Non-pigmented ciliary epithelial cell (primary cell): ENCODE results near the gene SLCO2A1.
A peak's percentile ranks its signal among the peaks of the same experiment; 100 is the strongest.

Source experiments
- DNase-seq: peaks from one replicate; pipeline ENCODE4 v3.0.0-alpha.2; 2010; ENCODE audit warnings: low read depth

The SLCO2A1 gene

GRCh38 chr3:134034005-134034785, 4.5 kb upstream of the SLCO2A1 start:
- DNase-seq = peak; percentile 9

DNA sequence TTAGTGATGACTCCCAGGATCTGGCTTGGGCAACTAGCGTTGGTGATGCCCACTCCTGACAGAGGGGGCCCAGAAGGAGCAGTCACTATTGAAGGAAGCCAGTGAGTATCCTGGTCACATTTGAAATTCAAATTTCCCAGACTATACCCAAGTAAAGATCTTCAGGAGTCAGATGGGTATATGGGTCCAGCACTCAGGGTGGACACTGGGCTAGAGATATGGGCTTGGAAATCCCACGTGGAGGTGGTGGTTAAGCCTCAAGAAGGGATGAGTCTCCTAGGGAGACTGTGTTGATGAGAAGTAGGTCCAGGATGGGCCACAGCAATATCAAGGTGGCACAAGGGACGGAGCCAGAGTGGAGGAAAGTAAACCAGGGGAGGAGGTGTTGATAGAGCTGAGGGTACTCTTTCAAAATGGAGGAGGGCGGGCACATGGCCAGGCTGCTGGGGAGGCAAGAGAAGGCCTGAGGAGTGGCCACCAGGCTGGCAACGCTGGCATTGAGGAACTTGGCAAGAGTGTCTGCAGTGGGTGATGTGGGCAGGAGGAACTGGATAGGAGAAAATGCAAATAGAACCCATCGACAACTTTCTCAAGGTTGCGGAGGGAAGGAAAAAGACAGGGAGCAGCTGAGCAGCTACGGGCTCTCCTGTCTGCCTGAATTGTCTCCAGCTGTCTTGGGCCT, 3.7 kb upstream of the SLCO2A1 start:
- no peak for DNase-seq

GRCh38 chr3:134031348-134031915, 1.7 kb upstream of the SLCO2A1 start:
- DNase-seq = no peak

DNA sequence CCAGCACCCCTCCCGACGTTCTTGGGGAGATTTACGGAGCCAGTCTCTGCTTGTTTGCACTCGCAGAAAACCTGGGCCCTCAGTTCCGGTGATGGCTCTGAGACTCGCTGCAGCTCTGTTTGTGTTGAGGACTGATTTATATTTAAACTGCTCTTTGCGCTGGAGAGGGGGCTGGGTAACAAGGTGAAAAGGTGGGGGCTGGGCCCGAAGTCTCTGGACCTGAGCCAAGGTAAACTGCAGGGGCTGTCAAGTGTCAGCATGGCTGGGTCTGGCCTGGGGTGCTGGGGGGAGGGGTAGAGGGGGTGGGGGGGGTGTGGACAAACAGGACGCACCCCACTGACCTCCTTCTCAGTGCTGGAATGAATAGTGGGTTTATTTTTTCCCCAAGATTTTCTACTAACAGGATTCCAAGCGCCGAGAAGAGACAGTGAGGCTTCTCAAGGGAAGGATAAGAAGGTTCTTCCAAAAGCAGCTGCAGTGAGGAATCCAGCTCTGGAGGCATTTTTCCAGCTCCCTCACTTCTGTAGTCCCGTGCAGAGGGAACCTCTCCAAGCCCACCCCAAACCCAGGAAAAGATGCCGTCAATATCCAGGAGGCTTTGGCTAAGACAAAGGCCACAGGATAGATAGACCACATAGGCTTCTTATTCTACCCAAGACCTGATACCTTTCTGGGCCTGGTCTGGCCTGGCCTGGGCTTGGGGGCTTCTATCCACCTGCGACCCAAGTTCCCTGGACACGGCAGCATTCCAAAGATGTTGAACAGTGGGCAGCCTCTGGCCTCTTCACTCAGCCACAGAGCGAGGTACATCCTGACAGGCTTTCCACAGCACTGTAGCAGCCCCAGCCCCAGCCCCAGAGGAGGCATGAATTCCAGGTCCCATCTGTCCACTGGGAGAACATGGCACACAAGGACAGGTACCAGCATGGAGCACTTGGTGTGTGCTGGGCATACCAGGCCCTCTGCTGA, 938 bp upstream of the SLCO2A1 start:
- no peak for DNase-seq

DNA sequence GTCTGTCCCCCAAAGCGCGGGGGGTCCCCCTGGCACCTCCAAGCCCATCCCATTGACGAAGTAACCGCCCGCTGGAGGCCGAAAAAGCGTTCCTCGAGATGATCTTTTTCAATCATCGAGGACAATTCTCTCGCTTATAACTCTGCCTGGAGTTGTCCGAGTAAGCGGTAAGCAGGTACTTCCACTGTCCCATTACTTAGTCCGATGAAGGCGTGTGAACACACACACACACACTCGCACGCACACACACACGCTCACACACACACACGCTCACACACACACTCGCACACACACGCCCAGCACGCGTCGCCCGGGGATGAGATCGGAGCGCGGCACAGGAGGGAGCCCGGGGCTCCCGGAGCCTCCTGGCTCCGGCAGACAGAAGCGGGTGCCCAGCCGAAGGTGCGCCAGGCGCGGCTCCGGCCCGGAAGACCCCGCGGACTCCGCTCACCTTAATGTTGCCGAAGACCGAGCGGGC, 430 bp downstream of the SLCO2A1 start:
- no peak for DNase-seq

DNA sequence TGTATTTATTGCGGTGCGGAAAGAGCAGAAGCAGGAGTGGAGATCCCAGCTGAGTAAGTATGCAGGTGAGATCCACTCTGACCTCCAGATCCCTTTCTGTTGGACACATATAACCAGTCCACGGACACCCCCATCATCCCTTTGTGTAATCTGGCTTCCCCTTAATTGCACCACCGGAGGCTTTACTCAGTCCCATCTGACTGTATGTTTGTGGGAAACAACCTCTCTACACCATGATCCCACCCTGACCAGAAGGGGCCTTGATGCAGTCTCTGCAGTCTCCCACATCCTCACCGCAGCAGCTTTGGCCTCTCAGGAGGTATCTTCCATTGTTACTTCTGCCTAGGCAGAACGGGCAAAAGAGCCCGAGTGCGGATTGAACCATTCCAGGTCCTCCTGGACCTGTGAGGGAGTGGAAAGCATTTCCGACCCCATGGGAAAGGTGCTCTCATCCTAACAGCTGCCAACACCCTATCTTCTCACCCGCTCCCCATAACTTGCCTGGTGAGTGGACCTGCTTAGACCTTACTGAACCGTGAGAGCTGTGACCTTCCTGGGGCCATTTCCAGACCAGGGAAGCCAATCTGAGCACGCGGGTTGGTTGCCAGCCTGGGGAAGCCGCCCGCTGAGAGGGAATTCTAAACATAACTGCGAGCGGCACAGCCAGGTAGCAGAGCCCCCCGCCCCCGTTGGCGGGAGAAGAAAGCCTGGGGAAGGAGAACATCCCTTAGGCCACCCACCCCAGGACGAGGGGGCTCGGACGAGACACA, 1.1 kb downstream of the SLCO2A1 start:
- no peak for DNase-seq

- DNase-seq = no peak
These were observed 2.1 kb downstream of the SLCO2A1 start for GRCh38 chr3:134027631-134028030.

DNA sequence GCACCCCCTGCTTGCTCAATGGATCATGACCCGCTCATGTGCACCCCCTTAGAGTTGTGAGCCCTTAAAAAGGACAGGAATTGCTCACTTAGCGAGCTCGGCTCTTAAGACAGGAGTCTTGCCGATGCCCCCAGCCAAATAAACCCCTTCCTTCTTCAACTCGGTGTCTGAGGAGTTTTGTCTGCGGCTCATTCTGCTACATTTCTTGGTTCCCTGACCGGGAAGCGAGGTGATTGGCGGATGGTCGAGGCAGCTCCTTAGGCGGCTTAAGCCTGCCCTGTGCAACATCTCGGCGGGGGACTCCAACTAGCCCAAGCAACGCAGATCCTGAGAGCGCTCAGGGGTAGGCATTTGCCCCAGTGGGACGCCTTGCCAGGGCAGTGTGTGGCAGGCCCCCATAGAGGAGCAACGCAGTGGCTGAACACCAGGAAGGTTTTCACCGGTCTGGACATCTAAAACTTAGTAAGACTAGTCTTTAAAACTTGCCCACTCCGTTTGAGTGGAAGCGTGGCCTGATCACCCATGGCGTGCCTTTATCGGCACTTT, 9.5 kb downstream of the SLCO2A1 start:
- DNase-seq = no peak

- no peak for DNase-seq
These were observed 10.9 kb downstream of the SLCO2A1 start for GRCh38 chr3:134018850-134019249.

DNA sequence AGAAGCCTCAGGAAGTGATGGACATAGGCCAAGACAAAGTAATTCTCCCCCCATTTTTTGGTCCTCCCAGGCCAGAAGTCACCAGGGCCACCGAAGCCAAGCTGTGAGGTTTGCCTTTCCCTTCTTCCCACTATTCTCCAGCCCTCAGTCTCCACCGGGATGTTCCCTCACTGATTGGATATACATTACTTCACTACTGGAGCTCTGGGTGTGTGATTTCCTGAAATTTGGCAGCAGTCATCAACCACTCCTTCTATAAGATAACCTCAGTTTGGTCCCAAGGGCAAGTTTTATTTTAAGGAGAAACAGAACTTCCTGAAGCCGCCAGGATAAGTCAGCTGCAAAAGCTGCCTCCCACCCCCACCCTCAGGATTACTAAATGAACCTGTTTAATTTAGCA, 11.3 kb downstream of the SLCO2A1 start:
- DNase-seq = no peak

DNA sequence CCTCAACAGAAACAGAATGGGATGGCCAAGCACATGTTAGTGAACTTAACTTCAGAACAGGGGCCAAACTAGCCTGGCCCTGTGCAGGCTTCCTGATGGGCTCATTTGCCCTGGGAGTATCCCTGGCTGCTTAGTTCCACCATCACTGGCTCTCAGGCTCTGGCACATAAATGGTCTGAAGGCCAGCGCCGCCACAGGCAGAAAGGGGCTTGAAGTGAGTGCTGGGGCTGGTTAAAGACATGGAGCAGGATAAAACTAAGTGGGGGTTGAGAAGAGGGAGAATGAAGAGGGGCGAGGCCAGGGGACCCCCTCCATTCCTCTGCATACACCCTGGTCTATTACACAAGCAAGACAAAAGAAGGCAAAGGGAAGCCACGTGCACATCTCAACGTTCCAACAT, 12.2 kb downstream of the SLCO2A1 start:
- no peak for DNase-seq

GRCh38 chr3:134014270-134014669, 15.5 kb downstream of the SLCO2A1 start:
- no peak for DNase-seq

- DNase-seq = no peak
These were observed 16.4 kb downstream of the SLCO2A1 start for GRCh38 chr3:134013280-134013679.

DNA sequence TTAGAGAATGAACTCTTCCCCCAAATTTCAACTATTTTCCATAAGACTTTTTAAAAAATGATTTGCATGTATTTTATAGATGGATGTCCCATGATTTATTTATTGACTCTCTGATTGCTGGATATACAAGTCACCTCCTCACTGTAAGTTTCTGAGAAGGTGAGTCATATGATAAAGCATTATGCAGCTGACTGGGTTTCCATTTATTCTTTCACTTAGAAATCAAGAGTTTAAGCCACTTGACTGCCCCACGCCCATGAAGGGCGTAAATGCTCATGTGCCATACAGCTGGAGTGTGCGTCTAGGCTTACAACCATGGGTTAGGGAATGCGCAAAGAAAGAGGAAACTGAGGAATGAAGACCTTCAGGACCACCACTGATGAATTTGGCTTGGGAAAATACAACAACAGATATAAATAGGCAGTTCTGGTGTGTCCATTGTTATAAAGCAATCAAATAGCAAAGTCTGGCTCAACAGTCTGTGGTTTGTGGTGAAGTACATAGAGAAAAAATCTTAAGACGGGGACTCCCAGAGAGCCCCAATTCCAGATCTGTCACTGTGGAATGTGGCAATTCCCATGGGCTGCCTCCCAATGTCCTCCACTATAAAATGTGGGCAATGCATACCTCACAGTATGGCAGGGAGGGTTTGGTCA, 20.3 kb downstream of the SLCO2A1 start:
- peak; percentile 38 for DNase-seq

DNA sequence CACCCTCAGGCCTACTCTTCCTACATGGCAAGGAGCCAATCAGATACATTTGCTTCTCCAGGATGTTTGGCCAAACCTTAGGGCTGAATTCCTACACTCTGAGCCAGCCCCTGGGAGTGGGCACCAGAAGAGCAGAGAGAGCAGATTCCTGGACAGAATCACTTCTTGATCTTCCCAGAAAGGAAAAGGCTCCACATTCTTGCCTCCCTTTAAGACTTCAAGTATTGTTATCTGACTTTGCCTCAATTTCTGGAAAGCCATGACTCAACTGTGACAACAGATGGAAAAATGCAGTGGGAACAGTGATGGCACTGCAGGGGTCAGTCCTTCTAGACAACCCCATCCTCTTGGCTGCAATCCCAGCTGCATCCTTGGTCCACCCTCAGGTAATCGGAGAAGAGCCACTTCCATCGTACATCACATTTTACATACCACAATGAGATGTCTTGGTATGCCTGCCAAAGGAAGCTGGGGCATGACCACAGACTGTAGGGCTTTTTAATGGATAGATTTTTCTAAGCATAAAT, 21.0 kb downstream of the SLCO2A1 start:
- DNase-seq = peak; percentile 78

DNA sequence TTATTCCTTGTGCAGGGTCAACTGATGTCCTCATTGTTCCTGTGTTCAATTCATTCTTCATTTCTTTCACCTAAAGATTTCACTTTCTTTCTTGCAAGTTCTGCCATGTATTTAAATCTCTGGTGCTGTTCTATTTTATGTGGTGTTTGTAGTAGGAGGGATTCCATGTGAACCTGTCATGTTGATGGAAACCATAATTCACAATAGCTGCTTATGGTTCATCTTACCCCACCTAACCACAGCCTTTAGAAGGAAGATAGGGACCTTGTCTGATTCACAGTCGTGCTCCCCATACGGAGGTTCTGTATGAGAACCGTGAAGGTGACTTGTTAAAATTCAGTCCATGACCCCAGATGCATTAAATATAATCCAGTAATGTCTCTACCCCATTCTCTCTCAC, 21.9 kb downstream of the SLCO2A1 start:
- DNase-seq = no peak

DNA sequence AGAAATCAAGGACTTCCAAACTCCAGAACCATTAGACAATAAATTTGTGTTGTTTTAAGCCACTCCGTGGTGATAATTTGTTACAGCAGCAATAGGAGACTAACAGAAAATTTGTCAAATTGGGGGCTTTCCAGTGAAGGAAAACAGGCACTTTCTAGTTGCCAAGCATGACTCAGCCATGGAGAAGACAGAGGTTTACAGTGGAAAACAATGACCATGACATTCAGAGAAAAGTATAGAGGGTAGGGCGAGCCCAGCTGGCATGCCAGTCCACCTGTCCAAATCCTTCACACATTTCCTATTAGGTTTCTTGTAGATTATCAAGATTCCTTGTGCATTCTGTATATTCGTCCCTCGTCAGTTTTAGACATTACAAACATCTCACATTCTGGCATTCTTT, 24.9 kb downstream of the SLCO2A1 start:
- no peak for DNase-seq

DNA sequence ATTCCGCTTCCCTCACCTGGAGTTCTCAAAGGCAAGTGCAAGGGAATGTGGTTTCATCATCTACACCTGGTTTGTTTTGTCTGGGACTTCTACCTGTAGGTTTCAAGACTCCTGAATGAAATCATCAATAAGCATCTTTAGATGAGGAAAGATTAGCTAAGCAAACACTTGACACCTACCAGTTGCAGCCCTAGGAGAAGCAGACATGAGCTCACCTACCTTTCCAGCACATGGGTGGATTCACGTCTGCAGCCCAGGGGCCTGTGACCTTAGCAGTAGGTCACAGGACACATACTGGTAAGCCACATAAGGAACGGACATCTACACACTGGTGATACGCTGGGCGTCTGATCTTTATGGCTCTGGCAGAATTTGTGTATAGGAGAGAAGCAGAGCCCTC, 26.7 kb downstream of the SLCO2A1 start:
- no peak for DNase-seq

GRCh38 chr3:134002306-134002705, 27.4 kb downstream of the SLCO2A1 start:
- no peak for DNase-seq

DNA sequence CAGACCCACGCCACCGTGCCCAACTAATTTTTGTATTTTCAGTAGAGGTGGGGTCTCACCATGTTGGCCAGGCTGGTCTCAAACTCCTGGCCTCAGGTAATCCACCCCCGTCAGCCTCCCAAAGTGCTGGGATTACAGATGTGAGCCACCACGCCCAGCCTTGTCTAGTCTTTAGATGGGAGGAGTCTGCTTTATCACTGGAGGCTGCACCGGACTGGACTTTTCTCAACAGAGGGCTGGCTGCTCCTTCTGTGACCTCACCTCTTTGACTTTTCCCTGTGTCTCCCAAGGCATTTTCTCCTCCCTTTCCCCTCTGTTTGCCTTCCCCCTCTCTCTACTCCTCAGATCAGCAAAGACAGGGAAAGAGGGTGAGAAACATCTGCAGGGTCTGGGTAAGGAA, 28.5 kb downstream of the SLCO2A1 start:
- no peak for DNase-seq
